Measurements from ENCODE around the gene RCE1. TPM values are rescaled to one million over a fixed set of nuclear protein-coding genes. Genes with fewer than 3 reads are reported as not detected.

RCE1 gene
- total RNA-seq, 1 donor, result 18.1 TPM

- no peak for DNase-seq (ENCODE audit: insufficient read length, low spot score, missing footprints)
- Histone ChIP-seq H2AFZ (ENCODE audit: low read length) (no peak overlapping the region), H3K4me3 (ENCODE audit: insufficient read depth, low read length) (no peak overlapping the region), H3K9me3 (ENCODE audit: low read depth, low read length) (no peaks in the 10 kb centered on the region), H3K4me2 (ENCODE audit: insufficient read depth, low read length) (no peak overlapping the region), H4K20me1 (ENCODE audit: insufficient read depth, low read length) (no peaks in the 10 kb centered on the region), H3K79me2 (ENCODE audit: insufficient read depth, low read length) (no peaks in the 10 kb centered on the region), H3K27me3 (ENCODE audit: insufficient read depth, low read length) (no peaks in the 10 kb centered on the region), H3K4me1 (ENCODE audit: insufficient read depth, low read length) (peaks cover 6% of the 10 kb centered on the region), H3K36me3 (ENCODE audit: insufficient read depth, low read length) (no peaks in the 10 kb centered on the region), H3K27ac (ENCODE audit: low read depth, low read length) (no peak overlapping the region)
- TF ChIP-seq, protein P1, sequence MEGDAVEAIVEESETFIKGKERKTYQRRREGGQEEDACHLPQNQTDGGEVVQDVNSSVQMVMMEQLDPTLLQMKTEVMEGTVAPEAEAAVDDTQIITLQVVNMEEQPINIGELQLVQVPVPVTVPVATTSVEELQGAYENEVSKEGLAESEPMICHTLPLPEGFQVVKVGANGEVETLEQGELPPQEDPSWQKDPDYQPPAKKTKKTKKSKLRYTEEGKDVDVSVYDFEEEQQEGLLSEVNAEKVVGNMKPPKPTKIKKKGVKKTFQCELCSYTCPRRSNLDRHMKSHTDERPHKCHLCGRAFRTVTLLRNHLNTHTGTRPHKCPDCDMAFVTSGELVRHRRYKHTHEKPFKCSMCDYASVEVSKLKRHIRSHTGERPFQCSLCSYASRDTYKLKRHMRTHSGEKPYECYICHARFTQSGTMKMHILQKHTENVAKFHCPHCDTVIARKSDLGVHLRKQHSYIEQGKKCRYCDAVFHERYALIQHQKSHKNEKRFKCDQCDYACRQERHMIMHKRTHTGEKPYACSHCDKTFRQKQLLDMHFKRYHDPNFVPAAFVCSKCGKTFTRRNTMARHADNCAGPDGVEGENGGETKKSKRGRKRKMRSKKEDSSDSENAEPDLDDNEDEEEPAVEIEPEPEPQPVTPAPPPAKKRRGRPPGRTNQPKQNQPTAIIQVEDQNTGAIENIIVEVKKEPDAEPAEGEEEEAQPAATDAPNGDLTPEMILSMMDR (IDR thresholded peaks at IDR 0.05; ENCODE audit: extremely low read depth, low read depth, low read length), result no peak
Observed at GRCh38 chr11:66810576-66811185, 32.6 kb upstream of the RCE1 start.

DNA sequence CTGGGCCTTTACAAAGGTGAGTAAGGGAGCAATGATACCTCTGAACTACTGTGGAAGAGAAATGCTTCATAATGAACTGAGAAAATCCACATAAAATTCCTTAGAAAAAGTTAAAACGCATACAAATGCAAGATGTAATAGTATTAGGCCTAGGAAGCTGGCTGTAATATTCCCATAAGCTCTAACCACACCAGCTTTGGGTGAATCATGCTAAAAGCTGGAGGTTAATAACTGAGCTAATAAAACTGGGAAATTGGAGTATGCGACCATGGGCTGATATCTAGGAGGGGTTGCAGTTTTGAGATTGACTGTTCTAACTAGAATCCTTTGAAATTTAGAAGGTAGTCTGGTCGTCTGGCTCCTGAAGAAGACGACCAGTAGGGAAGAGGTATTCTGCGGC is 28.6 kb upstream of the RCE1 start:
- Histone ChIP-seq H3K27ac (ENCODE audit: low read depth, low read length) (no peak overlapping the region), H4K20me1 (ENCODE audit: insufficient read depth, low read length) (no peaks in the 10 kb centered on the region), H3K4me2 (ENCODE audit: insufficient read depth, low read length) (no peak overlapping the region)

GRCh38 chr11:66815646-66816045 is 27.6 kb upstream of the RCE1 start:
- no peaks in the 10 kb centered on the region for H3K9me3 ChIP-seq (ENCODE audit: low read depth, low read length)
- H2AFZ ChIP-seq (ENCODE audit: low read length), result no peak overlapping the region
- DNase-seq (ENCODE audit: insufficient read length, low spot score, missing footprints), result no peak
- peaks cover 10% of the 10 kb centered on the region for H3K4me1 ChIP-seq (ENCODE audit: insufficient read depth, low read length)
- no peaks in the 10 kb centered on the region for H3K27me3 ChIP-seq (ENCODE audit: insufficient read depth, low read length)
- no peak overlapping the region for H3K4me3 ChIP-seq (ENCODE audit: insufficient read depth, low read length)
- H3K27ac ChIP-seq (ENCODE audit: low read depth, low read length), result no peak overlapping the region
- H3K79me2 ChIP-seq (ENCODE audit: insufficient read depth, low read length), result no peaks in the 10 kb centered on the region
- H4K20me1 ChIP-seq (ENCODE audit: insufficient read depth, low read length), result no peaks in the 10 kb centered on the region
- no peaks in the 10 kb centered on the region for H3K36me3 ChIP-seq (ENCODE audit: insufficient read depth, low read length)
- H3K4me2 ChIP-seq (ENCODE audit: insufficient read depth, low read length), result no peak overlapping the region
- TF ChIP-seq, protein P1 (IDR thresholded peaks at IDR 0.05; ENCODE audit: extremely low read depth, low read depth, low read length), result no peak

More for the DNA sequence above, 28.6 kb upstream of the RCE1 start:
- Histone ChIP-seq H3K4me1 (ENCODE audit: insufficient read depth, low read length) (peaks cover 10% of the 10 kb centered on the region), H3K79me2 (ENCODE audit: insufficient read depth, low read length) (no peaks in the 10 kb centered on the region), H3K4me3 (ENCODE audit: insufficient read depth, low read length) (no peak overlapping the region), H2AFZ (ENCODE audit: low read length) (no peak overlapping the region), H3K36me3 (ENCODE audit: insufficient read depth, low read length) (no peaks in the 10 kb centered on the region), H3K27me3 (ENCODE audit: insufficient read depth, low read length) (no peaks in the 10 kb centered on the region), H3K9me3 (ENCODE audit: low read depth, low read length) (no peaks in the 10 kb centered on the region)
- DNase-seq (ENCODE audit: insufficient read length, low spot score, missing footprints), result no peak
- TF ChIP-seq, protein P1 (IDR thresholded peaks at IDR 0.05; ENCODE audit: extremely low read depth, low read depth, low read length), result no peak

DNA sequence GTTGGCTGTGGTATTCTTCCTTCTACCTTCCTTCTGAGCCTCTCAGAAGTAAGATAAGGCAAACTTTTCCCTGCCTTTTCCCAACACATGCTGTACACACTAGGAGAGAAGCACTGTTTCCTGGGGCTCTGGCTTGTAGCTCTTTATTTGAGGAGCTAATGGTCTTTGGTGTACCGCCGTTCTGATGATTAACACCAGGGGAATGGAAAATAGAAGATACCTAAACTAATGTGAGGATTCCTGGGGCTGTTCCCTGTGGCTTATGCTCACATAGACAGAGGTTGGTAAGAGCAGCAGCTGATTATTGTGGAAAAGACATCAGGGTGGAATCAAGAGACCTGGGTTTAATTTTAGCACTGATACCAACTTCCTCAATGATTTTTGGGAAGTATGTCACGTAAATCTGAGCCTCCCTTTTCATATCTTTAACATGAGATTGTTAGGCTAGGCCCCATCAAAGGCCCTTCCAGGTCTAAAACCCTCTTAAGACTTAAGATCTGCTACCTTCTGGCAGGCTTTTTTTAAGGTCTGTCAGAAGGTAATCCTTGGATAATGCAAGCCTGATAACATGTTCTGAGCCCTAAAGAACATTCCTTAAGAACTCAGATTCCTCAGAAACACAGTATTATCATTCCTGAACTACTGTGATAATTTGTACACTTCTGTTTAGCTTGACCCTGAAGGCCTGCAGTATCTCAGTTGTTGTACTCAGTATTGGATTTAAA is 24.8 kb upstream of the RCE1 start:
- H3K9me3 ChIP-seq (ENCODE audit: low read depth, low read length), result no peaks in the 10 kb centered on the region
- H3K4me2 ChIP-seq (ENCODE audit: insufficient read depth, low read length), result no peak overlapping the region
- peaks cover 10% of the 10 kb centered on the region for H3K4me1 ChIP-seq (ENCODE audit: insufficient read depth, low read length)
- H2AFZ ChIP-seq (ENCODE audit: low read length), result no peak overlapping the region
- no peak for DNase-seq (ENCODE audit: insufficient read length, low spot score, missing footprints)
- TF ChIP-seq, protein P1 (IDR thresholded peaks at IDR 0.05; ENCODE audit: extremely low read depth, low read depth, low read length), result no peak
- H3K4me3 ChIP-seq (ENCODE audit: insufficient read depth, low read length), result no peak overlapping the region
- H3K27me3 ChIP-seq (ENCODE audit: insufficient read depth, low read length), result no peaks in the 10 kb centered on the region
- no peaks in the 10 kb centered on the region for H4K20me1 ChIP-seq (ENCODE audit: insufficient read depth, low read length)
- H3K27ac ChIP-seq (ENCODE audit: low read depth, low read length), result no peak overlapping the region
- H3K79me2 ChIP-seq (ENCODE audit: insufficient read depth, low read length), result no peaks in the 10 kb centered on the region
- no peaks in the 10 kb centered on the region for H3K36me3 ChIP-seq (ENCODE audit: insufficient read depth, low read length)
